Measurements from ENCODE around the gene ARL13A.

DNA sequence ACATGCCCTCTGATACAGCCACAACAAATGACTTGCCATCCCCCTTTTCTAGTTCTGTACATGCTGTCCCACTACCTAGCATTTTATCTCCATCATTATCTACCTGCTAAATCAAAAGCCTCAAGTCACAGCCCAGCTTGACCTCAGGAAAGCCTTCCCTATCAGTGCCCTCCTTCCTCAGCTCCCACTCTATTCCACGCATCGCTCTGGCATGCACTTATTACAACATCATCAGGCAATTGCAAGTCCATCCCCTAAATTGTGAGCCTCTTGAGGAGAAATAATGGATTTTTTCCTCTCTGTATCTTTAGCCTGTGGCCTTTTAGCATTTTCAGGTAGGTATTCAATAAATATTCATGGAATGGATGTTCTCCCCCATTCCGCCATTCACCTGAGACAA lies 5.7 kb downstream of the ARL13A start:
- TF ChIP-seq EZH2 (IDR thresholded peaks at IDR 0.05), result no peak
- no peak for TF ChIP-seq POLR2AphosphoS5 (IDR thresholded peaks at IDR 0.05; ENCODE audit: borderline replicate concordance, low read depth, low read length)
- no peak for TF ChIP-seq FOXP2 (optimal IDR thresholded peaks at IDR 0.05; ENCODE audit: control extremely low read depth, extremely low read length, insufficient read depth)
